ENCODE results near the gene PHF11.

Gene PHF11

DNA sequence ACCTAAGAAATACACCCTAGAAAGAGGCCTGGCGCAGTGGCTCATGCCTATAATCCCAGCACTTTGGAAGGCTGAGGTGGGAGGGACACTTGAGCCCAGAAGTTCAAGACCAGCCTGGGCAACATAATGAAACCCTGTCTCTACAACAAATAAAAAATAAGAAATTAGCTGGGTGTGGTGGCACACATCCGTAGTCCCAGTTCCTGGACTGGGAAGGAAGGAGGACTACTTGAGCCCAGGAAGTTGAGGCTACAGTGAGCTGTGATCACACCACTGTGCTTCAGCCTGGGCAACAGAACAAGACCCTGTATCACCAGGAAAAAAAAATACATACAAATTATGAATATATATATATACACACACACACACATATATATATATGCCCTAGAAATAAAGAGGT, 42.7 kb downstream of the PHF11 start (continued):
- TF ChIP-seq KLF8 (tag by site-specific recombination; IDR thresholded peaks at IDR 0.05) (no peak), ZNF549 (tag by site-specific recombination; IDR thresholded peaks at IDR 0.05) (no peak), ZNF2 (tag by site-specific recombination; IDR thresholded peaks at IDR 0.05) (no peak), ZNF670 (tag by site-specific recombination; IDR thresholded peaks at IDR 0.05; ENCODE audit: low read depth) (no peak), ZNF830 (tag by site-specific recombination; IDR thresholded peaks at IDR 0.05; ENCODE audit: low read depth) (no peak)

DNA sequence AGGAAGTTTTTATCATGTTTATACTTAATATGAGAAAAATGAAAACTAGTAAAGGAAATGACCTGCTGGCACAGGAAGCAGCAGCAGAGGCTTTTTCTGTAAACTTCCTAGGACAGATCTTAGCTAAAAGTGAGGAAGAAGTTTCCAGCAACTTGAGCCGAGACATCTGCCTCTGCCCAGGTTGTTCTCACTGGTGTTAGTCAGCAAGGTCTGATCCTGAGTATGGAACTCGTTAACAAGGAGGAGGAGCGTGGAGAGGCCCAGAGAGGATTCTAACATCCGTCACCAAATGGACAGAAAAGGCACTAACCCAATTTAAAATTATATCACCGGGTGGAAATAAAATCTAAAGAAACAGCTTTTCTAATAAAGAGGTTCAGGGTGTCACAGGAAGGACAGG, 43.6 kb downstream of the PHF11 start:
- H3K9me3 ChIP-seq (ENCODE audit: control insufficient read depth, insufficient read depth, low read depth, low read length) = no peaks in the 10 kb centered on the region
- CTCF ChIA-PET = interaction anchor here (0.7 kb wide), 1 partner anchor 1270 kb away, joined by 3 read pairs; no protein-coding TSS in a partner anchor
- no peak overlapping the region for H3K4me3 ChIP-seq (ENCODE audit: low read depth, low read length)
- no peak overlapping the region for H3K27ac ChIP-seq (ENCODE audit: extremely low read depth, low read depth, low read length)
- POLR2A ChIA-PET = no interaction called here
- TF ChIP-seq, protein P1, sequence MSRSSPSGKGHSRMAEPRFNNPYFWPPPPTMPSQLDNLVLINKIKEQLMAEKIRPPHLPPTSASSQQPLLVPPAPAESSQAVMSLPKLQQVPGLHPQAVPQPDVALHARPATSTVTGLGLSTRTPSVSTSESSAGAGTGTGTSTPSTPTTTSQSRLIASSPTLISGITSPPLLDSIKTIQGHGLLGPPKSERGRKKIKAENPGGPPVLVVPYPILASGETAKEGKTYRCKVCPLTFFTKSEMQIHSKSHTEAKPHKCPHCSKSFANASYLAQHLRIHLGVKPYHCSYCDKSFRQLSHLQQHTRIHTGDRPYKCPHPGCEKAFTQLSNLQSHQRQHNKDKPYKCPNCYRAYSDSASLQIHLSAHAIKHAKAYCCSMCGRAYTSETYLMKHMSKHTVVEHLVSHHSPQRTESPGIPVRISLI (tag by site-specific recombination; IDR thresholded peaks at IDR 0.05) = no peak
- TF ChIP-seq SCRT1 (tag by site-specific recombination; IDR thresholded peaks at IDR 0.05; ENCODE audit: borderline replicate concordance) (no peak), ZBTB1 (tag by site-specific recombination; IDR thresholded peaks at IDR 0.05) (no peak), OSR2 (tag by site-specific recombination; IDR thresholded peaks at IDR 0.05) (no peak), MEIS1 (CRISPR knock-in tag; IDR thresholded peaks at IDR 0.05; ENCODE audit: borderline replicate concordance) (no peak), ZNF792 (tag by site-specific recombination; IDR thresholded peaks at IDR 0.05) (no peak), ZNF600 (tag by site-specific recombination; IDR thresholded peaks at IDR 0.05) (no peak), HOXA7 (CRISPR knock-in tag; IDR thresholded peaks at IDR 0.05; ENCODE audit: borderline replicate concordance) (no peak), WT1 (tag by site-specific recombination; IDR thresholded peaks at IDR 0.05) (no peak), ZNF76 (tag by site-specific recombination; IDR thresholded peaks at IDR 0.05; ENCODE audit: borderline replicate concordance, low read depth) (no peak), ZNF48 (tag by site-specific recombination; IDR thresholded peaks at IDR 0.05) (no peak), GLI2 (tag by site-specific recombination; IDR thresholded peaks at IDR 0.05; ENCODE audit: borderline replicate concordance, low read depth) (no peak), SP3 (tag by site-specific recombination; IDR thresholded peaks at IDR 0.05) (no peak), ZNF626 (tag by site-specific recombination; IDR thresholded peaks at IDR 0.05) (no peak), ZSCAN16 (tag by site-specific recombination; IDR thresholded peaks at IDR 0.05) (no peak)
- TF ChIP-seq, protein P2, sequence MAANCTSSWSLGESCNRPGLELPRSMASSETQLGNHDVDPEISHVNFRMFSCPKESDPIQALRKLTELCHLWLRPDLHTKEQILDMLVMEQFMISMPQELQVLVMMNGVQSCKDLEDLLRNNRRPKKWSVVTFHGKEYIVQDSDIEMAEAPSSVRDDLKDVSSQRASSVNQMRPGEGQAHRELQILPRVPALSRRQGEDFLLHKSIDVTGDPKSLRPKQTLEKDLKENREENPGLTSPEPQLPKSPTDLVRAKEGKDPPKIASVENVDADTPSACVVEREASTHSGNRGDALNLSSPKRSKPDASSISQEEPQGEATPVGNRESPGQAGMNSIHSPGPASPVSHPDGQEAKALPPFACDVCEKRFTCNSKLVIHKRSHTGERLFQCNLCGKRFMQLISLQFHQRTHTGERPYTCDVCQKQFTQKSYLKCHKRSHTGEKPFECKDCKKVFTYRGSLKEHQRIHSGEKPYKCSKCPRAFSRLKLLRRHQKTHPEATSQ (tag by site-specific recombination; IDR thresholded peaks at IDR 0.05) = no peak
- TF ChIP-seq, protein P3, sequence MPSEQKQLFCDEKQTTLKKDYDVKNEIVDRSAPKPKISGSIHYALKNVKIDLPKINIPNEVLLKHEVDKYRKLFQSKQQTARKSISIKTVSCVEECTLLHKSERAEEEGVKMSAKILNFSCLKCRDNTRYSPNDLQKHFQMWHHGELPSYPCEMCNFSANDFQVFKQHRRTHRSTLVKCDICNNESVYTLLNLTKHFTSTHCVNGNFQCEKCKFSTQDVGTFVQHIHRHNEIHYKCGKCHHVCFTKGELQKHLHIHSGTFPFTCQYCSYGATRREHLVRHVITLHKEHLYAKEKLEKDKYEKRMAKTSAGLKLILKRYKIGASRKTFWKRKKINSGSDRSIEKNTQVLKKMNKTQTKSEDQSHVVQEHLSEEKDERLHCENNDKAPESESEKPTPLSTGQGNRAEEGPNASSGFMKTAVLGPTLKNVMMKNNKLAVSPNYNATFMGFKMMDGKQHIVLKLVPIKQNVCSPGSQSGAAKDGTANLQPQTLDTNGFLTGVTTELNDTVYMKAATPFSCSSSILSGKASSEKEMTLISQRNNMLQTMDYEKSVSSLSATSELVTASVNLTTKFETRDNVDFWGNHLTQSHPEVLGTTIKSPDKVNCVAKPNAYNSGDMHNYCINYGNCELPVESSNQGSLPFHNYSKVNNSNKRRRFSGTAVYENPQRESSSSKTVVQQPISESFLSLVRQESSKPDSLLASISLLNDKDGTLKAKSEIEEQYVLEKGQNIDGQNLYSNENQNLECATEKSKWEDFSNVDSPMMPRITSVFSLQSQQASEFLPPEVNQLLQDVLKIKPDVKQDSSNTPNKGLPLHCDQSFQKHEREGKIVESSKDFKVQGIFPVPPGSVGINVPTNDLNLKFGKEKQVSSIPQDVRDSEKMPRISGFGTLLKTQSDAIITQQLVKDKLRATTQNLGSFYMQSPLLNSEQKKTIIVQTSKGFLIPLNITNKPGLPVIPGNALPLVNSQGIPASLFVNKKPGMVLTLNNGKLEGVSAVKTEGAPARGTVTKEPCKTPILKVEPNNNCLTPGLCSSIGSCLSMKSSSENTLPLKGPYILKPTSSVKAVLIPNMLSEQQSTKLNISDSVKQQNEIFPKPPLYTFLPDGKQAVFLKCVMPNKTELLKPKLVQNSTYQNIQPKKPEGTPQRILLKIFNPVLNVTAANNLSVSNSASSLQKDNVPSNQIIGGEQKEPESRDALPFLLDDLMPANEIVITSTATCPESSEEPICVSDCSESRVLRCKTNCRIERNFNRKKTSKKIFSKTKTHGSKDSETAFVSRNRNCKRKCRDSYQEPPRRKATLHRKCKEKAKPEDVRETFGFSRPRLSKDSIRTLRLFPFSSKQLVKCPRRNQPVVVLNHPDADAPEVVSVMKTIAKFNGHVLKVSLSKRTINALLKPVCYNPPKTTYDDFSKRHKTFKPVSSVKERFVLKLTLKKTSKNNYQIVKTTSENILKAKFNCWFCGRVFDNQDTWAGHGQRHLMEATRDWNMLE (tag by site-specific recombination; conservative IDR thresholded peaks at IDR 0.05; ENCODE audit: low read depth) = no peak
- TF ChIP-seq, protein P4, sequence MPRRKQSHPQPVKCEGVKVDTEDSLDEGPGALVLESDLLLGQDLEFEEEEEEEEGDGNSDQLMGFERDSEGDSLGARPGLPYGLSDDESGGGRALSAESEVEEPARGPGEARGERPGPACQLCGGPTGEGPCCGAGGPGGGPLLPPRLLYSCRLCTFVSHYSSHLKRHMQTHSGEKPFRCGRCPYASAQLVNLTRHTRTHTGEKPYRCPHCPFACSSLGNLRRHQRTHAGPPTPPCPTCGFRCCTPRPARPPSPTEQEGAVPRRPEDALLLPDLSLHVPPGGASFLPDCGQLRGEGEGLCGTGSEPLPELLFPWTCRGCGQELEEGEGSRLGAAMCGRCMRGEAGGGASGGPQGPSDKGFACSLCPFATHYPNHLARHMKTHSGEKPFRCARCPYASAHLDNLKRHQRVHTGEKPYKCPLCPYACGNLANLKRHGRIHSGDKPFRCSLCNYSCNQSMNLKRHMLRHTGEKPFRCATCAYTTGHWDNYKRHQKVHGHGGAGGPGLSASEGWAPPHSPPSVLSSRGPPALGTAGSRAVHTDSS (tag by site-specific recombination; IDR thresholded peaks at IDR 0.05) = no peak
- TF ChIP-seq, protein P5, sequence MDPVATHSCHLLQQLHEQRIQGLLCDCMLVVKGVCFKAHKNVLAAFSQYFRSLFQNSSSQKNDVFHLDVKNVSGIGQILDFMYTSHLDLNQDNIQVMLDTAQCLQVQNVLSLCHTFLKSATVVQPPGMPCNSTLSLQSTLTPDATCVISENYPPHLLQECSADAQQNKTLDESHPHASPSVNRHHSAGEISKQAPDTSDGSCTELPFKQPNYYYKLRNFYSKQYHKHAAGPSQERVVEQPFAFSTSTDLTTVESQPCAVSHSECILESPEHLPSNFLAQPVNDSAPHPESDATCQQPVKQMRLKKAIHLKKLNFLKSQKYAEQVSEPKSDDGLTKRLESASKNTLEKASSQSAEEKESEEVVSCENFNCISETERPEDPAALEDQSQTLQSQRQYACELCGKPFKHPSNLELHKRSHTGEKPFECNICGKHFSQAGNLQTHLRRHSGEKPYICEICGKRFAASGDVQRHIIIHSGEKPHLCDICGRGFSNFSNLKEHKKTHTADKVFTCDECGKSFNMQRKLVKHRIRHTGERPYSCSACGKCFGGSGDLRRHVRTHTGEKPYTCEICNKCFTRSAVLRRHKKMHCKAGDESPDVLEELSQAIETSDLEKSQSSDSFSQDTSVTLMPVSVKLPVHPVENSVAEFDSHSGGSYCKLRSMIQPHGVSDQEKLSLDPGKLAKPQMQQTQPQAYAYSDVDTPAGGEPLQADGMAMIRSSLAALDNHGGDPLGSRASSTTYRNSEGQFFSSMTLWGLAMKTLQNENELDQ (tag by site-specific recombination; IDR thresholded peaks at IDR 0.05; ENCODE audit: low read depth) = no peak
- TF ChIP-seq, protein P6, sequence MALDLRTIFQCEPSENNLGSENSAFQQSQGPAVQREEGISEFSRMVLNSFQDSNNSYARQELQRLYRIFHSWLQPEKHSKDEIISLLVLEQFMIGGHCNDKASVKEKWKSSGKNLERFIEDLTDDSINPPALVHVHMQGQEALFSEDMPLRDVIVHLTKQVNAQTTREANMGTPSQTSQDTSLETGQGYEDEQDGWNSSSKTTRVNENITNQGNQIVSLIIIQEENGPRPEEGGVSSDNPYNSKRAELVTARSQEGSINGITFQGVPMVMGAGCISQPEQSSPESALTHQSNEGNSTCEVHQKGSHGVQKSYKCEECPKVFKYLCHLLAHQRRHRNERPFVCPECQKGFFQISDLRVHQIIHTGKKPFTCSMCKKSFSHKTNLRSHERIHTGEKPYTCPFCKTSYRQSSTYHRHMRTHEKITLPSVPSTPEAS (tag by site-specific recombination; IDR thresholded peaks at IDR 0.05) = no peak
- H3K36me3 ChIP-seq (ENCODE audit: control insufficient read depth in 2 of 2, insufficient read depth in 1 of 2, low read length in 2 of 2) = peaks cover 3 to 36% of the 10 kb centered on the region in 2 experiments
- H3K4me1 ChIP-seq (ENCODE audit: control insufficient read depth, insufficient read depth, low read length) = no peaks in the 10 kb centered on the region
